GM19035 (cell line): Measurements from ENCODE around the gene TMEM132C.
"Not testable (repeated sequence)": the region's sequence is repeated elsewhere in the genome, so short reads cannot be mapped to it uniquely, and the experiment has no call there.

Experiments used
- ATAC-seq: cut with Tn5 transposase; IDR thresholded peaks from one replicate; pipeline ENCODE4 v1.9.1; 2021; ENCODE audit not compliant: unreplicated experiment

Gene TMEM132C

DNA sequence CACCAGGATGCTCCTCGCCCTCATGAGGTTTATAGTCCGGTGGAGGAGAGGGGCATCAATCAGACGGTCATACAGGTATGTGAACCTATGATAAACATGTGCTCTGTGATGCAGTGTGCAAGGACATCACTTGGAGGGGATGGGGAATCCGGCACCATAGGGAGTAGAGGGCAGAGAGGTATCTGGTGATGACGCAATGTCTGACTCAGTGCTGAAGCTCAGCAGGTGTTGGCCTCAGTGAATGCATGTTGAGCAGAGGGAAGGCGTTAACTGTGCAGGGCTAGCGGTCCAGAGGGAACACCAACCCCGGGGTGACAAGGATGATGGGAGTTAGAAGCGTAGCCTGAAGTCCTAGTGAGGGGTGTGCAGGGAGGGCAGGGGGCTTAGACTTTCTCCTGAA, 200.9 kb downstream of the TMEM132C start:
- no peak for ATAC-seq

DNA sequence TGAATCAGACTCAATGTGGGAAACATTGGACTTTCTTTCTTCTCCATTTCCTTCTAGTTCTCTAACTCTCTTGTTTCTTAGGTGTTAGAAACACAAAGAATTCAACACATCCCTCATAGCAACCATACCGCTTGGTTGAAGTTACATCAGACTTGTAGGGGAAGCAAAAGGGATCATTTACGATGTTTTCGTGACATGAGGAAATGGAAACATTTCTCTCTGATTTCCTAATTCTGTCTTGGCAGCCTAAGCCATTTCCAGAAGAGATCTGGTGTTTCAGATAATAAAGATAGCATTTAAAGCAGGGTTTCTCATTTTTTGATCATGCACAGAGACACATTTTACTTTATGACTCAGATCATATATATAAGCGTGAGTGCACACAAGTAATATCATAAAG, 202.0 kb downstream of the TMEM132C start:
- no peak for ATAC-seq

DNA sequence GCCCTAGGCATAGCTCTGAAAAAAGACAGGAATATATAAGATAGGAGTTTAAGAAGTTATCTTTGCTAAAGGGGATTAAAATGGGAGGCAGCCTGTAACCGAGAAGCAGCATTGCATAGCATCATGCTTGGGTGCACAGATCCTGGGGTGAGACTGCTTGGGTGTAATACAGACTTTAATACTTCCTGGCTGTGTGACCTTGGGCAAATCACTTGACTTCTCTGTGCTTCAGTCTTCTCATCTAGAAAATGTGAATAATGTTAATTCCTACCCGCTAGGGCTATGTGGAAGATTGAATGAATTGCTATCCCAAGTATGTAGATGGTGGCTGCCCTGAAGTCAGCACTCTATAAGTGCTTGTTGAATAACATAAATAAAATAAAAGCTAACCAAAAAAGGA, 204.5 kb downstream of the TMEM132C start:
- no peak for ATAC-seq

DNA sequence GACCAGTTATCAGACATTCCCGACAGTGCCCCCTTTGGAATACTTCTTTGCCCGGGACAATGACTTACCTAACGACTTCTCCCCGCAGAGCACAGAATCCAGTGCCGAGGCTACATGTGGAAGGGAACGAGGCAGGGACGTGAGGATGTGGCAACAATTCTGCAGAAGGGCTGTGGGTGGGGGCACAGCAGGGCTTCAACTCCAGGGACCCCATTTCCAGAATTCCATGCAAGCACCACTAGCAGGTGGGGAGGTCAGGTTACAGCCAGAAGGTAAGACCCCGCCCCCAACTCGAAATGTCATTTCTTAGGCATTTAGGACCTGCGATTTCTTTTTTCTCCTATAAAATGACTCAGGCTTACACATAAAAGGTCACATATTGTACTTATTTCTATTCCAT, 207.9 kb downstream of the TMEM132C start:
- no peak for ATAC-seq

DNA sequence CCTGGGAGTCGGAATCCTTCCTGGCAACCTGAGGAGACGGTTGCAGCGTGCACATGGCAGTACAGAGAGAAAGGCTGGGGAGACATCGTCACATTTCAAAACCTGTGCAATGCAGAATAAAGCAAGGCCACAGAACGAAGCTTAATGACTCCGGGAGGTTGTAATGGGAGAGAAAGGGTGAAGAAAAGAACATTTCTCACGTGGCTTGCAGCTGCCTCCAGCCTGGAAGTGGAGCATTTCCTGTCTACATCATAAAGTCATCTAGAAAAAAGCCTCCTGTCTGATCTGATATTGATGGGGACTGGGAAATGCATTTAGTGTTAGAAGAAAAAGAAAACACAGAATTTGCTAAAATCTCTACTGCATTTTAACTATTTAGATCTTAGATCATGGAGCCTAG, 209.3 kb downstream of the TMEM132C start:
- no peak for ATAC-seq

DNA sequence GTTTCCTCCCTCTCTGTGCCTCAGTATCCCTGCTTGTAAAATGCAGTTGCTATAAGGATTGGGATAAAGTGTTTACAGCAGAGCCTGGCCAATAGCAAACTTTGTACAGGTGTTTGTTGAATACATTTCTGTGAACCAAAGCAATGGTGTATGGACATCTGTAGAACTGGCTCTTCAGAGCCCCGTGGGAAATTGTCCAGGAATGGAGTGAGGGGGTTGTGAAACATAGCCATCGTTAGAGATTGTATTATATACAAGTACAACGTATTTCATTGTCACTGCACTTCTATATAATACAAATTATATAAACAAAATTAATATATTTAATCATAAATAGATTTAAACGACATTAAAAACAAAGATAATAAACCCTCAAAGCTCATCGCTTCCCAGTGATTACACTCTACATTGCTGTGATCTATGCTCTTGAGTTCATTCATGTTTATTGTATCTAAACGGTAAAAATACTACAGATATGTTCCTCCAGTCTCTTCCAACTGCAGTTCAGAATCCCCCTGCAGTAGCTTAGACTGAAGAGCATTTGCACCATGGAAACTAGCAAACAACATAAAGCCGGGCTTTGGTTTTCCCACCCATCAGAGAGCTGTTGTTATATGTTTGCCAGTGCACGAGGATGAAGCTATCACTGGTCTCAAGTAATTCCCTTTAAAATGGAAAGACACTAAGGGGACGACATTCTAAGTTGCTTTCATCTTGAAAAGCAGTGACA, 216.7 kb downstream of the TMEM132C start:
- no peak for ATAC-seq

DNA sequence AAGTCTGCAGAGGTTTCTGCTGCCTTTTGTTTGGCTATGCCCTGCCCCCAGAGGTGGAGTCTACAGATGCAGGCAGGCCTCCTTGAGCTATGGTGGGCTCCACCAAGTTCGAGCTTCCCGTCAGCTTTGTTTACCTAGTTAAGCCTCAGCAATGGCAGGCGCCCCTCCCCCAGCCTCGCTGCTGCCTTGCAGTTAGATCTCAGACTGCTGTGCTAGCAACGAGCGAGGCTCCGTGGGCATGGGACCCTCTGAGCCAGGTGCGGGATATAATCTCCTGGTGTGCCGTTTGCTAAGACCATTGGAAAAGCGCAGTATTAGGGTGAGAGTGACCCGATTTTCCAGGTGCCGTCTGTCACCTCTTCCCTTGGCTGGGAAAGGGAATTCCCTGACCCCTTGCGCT, 230.4 kb downstream of the TMEM132C start:
- ATAC-seq: not testable (repeated sequence)

DNA sequence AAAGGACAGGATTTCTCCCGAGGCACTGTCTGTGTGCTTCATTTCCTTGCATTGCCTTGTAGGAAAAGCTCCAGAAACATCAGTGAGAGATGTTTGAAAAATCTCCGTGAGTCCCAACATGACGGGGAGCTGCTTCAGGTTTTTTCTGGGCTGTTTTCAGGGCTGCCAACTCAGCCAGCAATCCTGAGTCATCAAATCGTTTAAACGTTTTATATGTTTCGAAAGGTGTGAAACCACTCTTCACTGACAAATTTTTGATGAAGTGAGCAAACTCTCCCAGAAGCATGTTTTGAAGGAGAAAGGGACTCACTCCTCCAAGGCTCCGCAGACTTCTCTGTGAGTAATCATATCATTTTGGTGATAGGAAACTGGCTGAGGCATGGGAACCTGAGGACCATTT, 240.5 kb downstream of the TMEM132C start:
- ATAC-seq: no peak

DNA sequence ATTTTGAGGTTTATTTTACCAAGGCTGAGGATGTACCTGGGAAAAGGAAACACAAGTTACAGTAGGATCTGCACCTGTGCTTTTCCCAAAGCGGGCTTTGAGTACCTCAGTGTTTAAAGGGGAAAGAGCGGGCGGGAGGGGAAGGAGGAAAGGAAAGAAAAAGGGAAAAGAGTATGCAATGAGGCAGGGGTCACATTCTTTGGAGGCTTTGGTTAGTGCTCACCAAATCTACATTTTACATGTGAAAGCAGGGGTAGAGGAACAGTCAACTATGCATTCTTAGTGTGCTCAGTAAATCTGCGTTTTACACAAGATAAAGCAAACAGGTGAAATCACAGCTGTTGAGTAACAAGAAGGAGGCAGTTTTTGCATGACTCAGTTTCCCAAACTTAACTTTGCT, 242.2 kb downstream of the TMEM132C start:
- no peak for ATAC-seq

DNA sequence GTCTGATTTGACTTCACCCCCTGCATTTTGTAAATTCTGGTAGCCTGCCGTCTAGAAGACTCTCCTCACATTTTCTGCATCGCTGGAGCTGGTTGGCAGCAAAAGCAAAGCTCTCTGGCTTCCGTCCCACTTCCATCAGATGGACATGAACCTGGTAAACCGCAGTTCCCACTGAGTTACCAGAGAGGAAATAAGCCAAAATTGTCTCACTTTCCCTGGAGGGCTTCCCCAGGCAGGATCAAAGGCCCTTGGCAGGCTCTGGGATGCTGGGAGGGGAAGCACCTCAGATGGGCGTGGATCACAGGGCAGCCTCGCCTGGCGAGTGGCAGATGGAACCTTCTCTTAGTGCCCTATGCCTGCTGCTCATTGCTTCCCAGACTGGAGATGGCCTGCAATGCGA, 243.5 kb downstream of the TMEM132C start:
- no peak for ATAC-seq

DNA sequence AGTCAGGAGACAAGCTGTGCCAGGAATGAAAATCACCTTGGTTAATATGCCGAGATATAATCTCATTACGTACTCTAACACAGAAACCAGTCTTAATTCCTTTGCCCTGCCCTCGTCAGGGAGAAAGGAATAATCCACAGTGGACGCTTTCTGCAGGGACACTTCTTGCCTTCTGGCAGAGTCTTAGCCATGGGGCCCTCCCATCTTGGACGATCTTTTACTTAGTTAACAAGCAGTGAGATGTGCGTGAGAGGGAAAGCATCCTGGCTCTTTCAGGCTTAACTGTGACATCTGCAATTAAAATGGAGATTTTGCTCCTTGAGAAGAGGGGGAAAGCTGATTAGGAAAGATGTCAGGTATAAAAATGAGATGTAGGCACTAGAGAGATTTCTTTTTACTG, 246.4 kb downstream of the TMEM132C start:
- no peak for ATAC-seq

DNA sequence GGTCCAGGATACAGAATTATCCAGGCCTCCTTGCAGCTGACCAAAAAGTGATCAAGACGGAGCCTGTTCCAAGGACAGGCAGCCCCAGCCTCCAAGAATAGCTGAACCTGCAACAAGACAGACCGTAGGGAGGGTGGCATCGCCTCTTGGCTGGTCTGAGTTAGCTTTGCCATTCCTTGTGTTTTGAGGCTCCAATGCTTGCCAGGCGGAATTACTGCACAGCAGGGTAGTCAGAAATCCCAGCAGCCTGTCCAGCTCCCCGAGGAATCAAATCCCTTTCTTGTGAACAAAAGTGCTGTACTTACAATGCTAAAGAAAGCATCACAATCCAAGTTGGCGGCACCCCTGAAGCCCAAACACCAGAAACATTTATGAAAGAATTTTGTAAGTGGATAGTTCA, 246.9 kb downstream of the TMEM132C start:
- ATAC-seq: no peak

DNA sequence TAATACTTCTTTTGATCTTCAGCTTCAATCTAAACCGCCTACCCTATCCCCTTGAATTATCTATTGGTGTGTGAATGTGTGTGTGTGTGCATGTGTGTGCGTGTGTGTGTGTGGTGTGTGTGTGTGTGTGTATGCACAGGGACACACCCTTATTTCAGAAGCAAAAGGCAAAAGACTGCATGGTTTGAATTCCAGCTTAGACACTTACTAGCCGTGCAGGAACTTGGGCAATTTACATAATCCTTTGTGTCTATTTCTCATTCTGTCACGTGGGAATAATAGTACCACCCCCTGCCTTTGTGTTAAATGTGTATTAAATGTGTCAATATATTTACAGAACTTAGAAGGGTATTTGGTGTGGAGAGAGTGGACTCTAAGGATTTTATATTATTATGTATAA, 251.7 kb downstream of the TMEM132C start:
- no peak for ATAC-seq

DNA sequence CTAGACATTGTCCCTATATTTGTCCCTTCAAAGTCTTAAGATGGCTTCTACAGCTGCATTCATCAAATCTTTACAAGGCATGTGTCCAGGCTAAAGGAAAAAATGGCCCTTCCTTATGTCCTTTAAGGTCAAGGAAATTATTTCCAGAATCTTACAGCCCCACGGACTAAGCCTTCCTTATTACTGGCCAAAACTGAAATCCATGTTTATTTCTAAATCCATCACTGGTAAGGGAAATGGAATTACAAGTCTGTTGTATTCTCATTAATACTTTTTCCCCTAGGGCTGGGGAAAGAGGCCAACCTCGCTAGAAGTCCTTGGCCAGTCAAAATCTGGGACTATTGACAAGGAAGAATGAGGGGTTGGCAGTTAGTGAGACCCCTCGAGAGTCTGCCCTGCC, 252.5 kb downstream of the TMEM132C start:
- ATAC-seq: no peak

DNA sequence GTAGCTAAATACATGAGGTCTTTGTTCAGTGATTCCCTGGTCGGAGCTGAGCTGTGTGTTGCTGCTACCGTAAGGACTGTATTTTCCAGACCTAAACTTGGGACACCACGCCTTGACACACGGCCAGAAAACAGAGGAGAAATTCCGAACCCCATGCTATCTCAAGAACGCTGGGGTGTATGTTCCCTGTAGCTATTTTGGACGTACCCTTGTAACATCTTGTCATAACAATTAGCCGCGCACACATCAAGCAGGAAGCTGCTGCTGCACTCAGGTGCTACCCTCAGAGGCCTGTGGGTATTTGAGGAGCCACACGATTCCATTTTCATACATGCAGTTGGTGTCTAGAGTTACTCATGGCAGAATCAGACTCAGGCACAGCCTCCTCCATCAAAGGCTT, 255.0 kb downstream of the TMEM132C start:
- no peak for ATAC-seq

DNA sequence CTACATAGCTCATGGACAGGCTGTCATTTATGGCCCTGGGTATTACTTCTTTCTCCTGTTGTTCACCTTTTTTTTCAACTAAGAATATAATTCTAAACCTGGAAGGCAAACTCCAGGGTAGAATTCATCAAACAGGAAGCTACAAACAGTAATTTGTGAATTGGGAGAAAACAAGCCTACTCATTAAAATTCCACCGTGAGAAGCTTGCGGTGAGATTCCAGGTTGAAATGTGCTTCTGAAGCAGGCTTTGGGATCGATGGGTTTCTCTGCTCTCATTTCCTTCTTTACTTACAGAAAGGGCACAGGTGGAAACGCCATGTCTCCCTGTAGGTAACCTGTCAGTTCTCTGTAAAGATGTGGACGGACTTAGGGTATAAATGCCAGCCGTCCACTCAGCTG, 257.5 kb downstream of the TMEM132C start:
- no peak for ATAC-seq

DNA sequence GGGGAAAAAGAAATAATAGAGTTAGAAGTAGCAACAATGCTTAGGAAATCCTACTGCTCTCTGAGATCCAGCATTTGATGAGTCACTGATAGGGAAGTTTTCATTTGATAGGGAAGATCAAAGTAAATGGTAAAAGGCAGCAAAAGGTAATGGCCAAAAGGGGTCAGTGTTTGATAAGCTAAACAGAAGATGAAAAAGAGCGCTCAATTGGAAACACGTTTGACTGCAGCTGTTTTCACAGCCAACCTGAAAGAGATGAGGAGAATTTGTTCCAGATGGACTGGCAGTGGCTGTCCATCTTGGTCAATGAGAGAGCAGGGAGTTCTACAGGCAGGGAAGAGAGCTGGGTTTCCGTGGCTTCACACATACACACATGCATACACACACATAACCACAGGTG, 264.2 kb downstream of the TMEM132C start:
- ATAC-seq: no peak

DNA sequence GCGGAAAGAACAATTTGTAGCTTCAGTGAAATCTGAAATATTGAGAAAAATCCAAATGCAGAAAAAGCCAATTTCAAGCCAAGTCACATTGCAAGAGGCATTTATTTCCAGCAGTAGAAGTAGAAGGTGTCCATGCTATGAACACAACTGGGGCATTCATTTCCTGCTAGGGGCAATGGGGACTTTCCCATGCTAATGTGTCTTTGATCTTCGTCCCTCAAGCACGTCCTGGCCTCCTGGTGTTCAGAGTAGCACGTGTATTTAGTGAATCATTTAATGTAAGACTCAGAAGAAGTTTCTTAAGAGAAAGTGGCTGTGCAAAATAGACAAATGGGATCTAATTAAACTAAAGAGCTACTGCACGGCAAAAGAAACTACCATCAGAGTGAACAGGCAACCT, 267.9 kb downstream of the TMEM132C start:
- ATAC-seq: no peak

DNA sequence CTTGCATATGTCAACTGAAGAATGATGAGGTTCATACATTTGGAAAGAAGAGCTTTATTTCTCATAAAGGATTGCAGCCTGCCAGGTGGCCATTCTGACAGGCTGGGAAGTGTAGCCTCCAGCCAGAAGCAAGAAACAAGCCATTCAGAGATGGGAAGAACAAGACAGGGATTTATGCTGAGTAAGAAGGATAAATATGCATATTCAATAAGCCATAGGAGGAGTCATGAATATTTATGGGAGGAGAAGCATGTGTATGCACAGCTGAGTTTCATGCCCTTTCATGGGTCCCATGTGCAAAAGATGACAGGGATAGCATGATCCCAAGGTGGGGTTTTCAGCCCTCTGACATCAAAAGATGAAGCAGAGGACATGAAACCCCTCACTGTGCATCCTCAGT, 269.8 kb downstream of the TMEM132C start:
- no peak for ATAC-seq

DNA sequence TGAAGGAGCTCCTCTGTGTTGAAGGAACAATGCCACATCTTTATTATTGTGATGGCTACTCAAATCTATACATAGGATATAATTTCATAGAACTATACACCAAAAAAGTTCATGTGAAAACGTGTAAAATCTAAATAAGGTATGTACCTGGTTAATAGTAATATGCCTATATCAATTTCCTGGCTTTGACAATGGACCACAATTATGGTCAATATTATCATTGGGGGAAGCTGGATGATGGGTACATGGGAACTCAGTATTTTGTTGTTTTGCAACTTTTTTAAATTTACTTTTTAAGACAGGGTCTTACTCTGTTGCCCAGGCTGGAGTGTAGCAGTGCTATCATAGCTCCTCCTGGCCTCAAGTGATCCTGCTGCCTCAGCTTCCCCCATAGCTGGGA, 270.7 kb downstream of the TMEM132C start:
- ATAC-seq: no peak

DNA sequence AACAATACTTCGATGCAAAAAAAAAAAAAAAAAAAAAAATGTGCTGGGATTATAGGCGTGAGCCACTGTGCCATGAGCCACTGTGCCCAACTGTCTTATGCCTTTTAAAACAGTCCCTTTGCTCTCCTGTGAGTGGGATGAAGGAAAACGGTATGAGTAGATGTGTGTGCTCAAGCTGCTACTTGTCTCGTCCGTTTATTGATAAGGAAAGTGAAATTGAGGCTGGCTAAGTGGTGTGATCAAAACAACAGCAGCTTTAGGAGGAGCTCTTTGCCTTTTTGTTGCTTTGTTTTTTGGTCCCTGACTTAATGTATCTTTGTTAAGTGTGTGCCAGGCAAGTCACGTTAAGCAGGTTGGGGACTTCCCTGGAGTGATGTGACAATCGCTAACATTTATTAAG, 275.9 kb downstream of the TMEM132C start:
- no peak for ATAC-seq

DNA sequence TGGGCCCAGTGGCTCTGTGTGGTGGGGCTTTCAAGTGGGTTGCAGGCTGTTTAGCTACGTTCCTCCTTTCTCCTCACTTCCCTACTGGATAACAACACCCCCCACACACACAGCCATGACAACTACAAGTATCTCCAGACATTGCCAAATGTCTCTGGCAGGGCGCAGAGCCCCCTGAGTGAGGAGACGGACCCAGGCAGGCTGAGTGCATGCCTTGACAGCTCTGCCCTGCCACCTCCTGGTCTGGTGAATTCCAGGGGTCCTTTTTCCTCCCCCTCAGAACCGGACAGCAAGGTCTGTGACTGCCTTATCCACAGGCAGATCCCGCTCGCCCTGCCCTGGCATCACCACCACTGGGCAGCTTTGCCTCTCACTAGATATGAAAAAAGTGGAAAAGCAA, 276.5 kb downstream of the TMEM132C start:
- ATAC-seq: no peak

DNA sequence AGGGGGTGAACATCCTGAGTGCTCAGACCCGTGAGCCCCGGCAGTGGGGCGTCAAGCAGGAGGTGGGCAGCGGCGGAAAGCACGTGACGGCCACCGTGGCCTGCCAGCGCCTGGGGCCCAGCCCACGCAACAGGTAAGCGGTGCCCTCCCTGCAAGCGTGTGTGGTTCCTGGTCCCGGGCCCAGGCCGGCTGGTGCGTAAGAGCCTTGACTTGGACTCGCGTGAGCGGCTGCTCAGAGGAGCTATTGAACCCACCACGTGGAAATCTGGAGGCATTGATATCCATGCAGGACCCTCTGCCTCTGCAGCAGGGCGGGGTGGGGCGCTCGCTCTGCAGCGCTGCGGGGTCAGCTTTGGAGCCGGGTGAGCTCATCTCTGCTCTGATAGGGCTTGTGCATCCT, 277.0 kb downstream of the TMEM132C start:
- no peak for ATAC-seq

DNA sequence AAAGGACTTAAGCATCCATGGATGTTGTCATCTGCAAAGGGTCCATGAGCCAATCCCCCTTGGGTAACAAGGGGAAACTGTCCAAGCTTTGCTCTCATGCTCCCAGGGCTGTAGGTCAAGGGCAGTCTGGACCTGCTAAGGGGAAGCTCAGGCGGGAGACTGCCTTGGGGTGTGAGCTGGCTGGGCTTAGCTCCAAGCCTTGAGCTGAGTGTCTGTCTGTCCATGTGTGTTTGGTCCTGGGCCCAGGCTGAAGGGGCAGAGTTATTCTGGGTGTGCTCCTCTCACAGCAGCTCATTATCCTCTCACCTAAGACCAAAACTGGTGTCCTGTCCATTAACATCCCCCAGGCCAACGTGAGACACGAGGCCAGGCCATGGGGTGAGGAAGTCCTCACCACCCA, 282.0 kb downstream of the TMEM132C start:
- ATAC-seq: no peak
